Measurements from ENCODE around the gene CATSPER4. TPM values are rescaled to one million over a fixed set of nuclear protein-coding genes. Genes with fewer than 3 reads are reported as not detected.

Gene CATSPER4
- total RNA-seq, 1 experiment from 2014 or later = not detected

DNA sequence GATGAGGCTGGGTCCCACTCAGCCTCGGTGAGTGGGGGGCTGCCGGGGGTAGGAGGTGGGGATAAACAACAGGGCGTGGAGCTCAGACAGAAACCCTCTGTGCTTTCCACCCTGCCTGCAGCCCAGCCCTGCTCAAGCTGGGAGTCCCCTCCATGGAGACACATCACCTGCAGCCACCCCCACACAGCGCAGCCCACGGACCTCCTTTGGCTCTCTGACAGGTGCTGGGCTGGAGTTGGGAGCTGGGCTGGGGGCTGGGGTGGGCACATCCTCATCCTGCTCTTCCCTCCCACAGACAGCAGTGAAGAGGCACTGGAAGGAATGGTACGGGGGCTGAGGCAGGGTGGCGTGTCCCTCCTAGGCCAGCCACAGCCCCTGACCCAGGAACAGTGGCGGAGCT is 1.9 kb upstream of the CATSPER4 start:
- Histone ChIP-seq H2AK5ac (ENCODE audit: insufficient read length, low read length) (no peak overlapping the region), H4K20me1 (ENCODE audit: control insufficient read depth, insufficient read depth, insufficient read length) (no peaks in the 10 kb centered on the region), H3K9ac (ENCODE audit: extremely low read depth, insufficient read length, low read length) (no peak overlapping the region), H3K14ac (ENCODE audit: insufficient read depth, low read length) (no peak overlapping the region), H3K18ac (ENCODE audit: insufficient read length, low read depth, low read length) (no peak overlapping the region), H2BK20ac (ENCODE audit: low read depth, low read length, poor library complexity, severe bottlenecking) (no peak overlapping the region), H3K27me3 (ENCODE audit: insufficient read depth, low read length) (no peaks in the 10 kb centered on the region), H3K56ac (ENCODE audit: insufficient read length, low read depth, low read length) (no peak overlapping the region), H3K27ac (ENCODE audit: insufficient read length, low read depth, low read length) (no peak overlapping the region), H4K91ac (ENCODE audit: insufficient read length, low read depth, low read length) (no peak overlapping the region), H4K8ac (replicated peaks; ENCODE audit: insufficient read length, low read depth, low read length) (no peak overlapping the region), H3K4me1 (ENCODE audit: insufficient read depth, low read length) (no peaks in the 10 kb centered on the region), H3K79me2 (ENCODE audit: insufficient read depth, low read length) (no peaks in the 10 kb centered on the region), H3K4me2 (ENCODE audit: insufficient read depth, insufficient read length, low read length) (no peak overlapping the region), H2BK120ac (ENCODE audit: low read depth, low read length, poor library complexity, severe bottlenecking) (no peak overlapping the region), H3K4ac (ENCODE audit: low read depth, low read length) (no peak overlapping the region), H2BK15ac (ENCODE audit: low read depth, low read length) (no peak overlapping the region), H3T11ph (ENCODE audit: low read length) (no peak overlapping the region), H2AFZ (ENCODE audit: low read length) (no peak overlapping the region), H3K79me1 (ENCODE audit: insufficient read depth, low read depth, low read length, poor library complexity, severe bottlenecking) (no peaks in the 10 kb centered on the region), H2BK5ac (ENCODE audit: insufficient read length, low read length) (no peak overlapping the region), H3K9me3 (ENCODE audit: control insufficient read depth, low read depth, low read length) (no peaks in the 10 kb centered on the region), H3K23ac (ENCODE audit: insufficient read length, low read depth, low read length) (no peak overlapping the region), H4K5ac (ENCODE audit: insufficient read length, low read depth, low read length) (no peak overlapping the region), H3K23me2 (ENCODE audit: insufficient read length, low read depth, low read length, poor library complexity, severe bottlenecking) (no peaks in the 10 kb centered on the region), H2BK12ac (ENCODE audit: insufficient read length, low read depth, low read length) (no peak overlapping the region)
- no CpG with 5 or more reads among the region's 8 CpGs for WGBS (ENCODE audit: extremely low coverage, insufficient read length, low lambda C conversion rate)
- Mint-ChIP-seq H3K4me1 (peaks cover 13 to 19% of the 10 kb centered on the region in 2 experiments), H3K27me3 (ENCODE audit: low read depth) (peaks cover 2% of the 10 kb centered on the region; the same call in 1 of the 2 replicates), H3K4me3 (no peak overlapping the region), H3K9me3 (no peaks in the 10 kb centered on the region), H3K36me3 (ENCODE audit: insufficient read depth in 1 of 3, low read depth in 3 of 3) (peaks cover 5 to 33% (median 11%) of the 10 kb centered on the region in 3 experiments; a peak in 5 of 7 replicates), H3K27ac (no peak overlapping the region)
- no peak for DNase-seq
- TF ChIP-seq, protein P1, sequence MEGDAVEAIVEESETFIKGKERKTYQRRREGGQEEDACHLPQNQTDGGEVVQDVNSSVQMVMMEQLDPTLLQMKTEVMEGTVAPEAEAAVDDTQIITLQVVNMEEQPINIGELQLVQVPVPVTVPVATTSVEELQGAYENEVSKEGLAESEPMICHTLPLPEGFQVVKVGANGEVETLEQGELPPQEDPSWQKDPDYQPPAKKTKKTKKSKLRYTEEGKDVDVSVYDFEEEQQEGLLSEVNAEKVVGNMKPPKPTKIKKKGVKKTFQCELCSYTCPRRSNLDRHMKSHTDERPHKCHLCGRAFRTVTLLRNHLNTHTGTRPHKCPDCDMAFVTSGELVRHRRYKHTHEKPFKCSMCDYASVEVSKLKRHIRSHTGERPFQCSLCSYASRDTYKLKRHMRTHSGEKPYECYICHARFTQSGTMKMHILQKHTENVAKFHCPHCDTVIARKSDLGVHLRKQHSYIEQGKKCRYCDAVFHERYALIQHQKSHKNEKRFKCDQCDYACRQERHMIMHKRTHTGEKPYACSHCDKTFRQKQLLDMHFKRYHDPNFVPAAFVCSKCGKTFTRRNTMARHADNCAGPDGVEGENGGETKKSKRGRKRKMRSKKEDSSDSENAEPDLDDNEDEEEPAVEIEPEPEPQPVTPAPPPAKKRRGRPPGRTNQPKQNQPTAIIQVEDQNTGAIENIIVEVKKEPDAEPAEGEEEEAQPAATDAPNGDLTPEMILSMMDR (conservative IDR thresholded peaks at IDR 0.05) = no peak
